ENCODE measurements around the gene TUBB4B.

The TUBB4B gene

DNA sequence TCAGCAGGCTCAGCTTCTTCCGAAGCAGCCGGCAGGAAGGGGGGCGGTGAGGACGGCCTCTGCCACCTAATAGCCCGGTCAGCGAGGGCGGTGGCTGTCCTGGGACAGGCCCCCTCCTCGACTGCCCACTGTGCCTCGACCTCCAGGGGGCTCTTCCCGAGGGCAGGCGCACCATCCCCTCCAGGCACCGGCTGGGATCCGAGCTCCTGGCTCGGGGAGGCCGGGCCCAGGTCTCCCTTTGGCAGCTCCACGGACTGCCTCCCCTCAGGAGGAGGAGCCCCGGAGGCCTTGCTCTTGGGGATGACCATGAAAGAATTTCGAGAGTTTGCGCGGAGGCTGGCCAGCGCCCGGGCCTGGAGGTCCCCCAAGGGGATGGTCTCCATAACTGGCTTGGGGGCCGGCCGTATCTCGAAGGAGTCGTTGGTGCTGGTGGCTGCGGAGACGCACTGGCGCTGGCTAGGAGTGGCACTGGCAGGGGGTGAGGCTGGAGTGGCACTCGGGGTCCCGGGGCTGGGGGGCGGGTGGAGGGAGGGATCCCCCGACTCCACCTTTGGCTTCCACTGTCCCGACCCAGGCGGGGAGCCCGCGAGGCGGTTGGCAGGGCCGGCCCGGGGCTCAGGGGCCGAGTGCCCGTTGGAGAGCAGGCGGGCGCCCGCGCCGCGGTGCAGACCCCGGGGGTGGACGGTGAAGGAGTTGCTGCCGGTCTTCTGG lies 41.5 kb upstream of the TUBB4B start:
- Histone ChIP-seq H3K4me1 (ENCODE audit: control insufficient read depth, insufficient read depth, low read length) (peaks cover 38% of the 10 kb centered on the region), H3K27me3 (ENCODE audit: control insufficient read depth, insufficient read depth, low read length) (no peaks in the 10 kb centered on the region), H3K36me3 (ENCODE audit: insufficient read depth, low read length) (no peaks in the 10 kb centered on the region), H3K4me2 (ENCODE audit: low read length) (peak overlapping the region; percentile 83), H3K9me3 (replicated peaks; ENCODE audit: low read length) (no peaks in the 10 kb centered on the region), H3K4me3 (ENCODE audit: low read length) (peak overlapping the region; percentile 84), H3K9ac (ENCODE audit: low read depth, low read length) (peak overlapping the region; percentile 44)

DNA sequence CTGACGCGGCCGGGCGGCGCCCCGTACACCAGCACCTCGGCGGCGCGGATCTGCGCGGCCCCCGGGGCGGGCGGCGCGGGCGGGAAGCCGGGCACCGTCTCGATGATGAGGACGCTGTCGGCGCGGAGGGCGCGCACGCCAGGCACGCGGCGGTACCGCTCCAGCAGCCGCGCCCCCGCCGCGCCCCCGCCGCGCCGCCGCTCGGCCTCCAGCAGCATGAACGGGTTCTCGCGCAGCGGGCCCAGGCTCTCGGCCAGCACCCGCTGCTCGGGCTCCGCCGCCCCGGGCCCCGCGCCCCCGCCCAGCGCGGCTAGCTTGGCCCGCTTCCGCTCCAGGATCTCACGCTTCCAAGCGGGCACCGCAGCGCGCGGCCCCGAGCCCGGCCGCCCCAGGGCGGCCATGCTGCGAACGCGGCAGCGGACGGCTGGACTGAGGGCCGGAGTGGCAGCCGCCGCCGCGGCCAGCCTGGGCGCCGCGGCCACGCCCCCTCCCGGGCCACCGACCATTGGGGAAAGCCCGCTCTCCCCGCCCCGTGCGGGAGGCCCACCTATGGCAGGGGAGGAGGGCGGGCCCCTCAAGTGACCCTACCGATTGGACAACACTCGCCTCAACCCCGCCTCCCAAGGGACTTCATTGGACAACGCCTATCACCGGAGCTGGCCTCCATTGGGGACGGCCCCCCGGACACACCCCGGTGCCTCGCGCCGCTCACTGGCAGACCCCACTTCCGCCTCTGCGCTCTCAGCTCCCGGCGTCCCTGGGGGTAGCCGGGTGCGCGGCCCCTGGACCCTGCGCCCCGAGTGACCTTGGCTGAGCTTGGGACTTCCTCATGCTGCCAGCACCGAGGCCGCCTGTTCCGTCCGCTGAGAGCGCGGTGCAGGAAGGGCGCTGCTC lies 40.5 kb upstream of the TUBB4B start, which contains the start of gene TPRN:
TSS of gene TPRN (minus strand) at position 431 of the 894 bp plus-strand sequence. CDS start at position 401, 30 bp downstream.
- Histone ChIP-seq H3K36me3 (ENCODE audit: insufficient read depth, low read length) (no peaks in the 10 kb centered on the region), H3K9me3 (replicated peaks; ENCODE audit: low read length) (no peaks in the 10 kb centered on the region), H3K4me1 (ENCODE audit: control insufficient read depth, insufficient read depth, low read length) (peaks cover 41% of the 10 kb centered on the region), H3K27me3 (ENCODE audit: control insufficient read depth, insufficient read depth, low read length) (no peaks in the 10 kb centered on the region), H3K4me2 (ENCODE audit: low read length) (peak within 1 kb of the TSS; percentile 95), H3K4me3 (ENCODE audit: low read length) (peak within 1 kb of the TSS; percentile 93), H3K9ac (ENCODE audit: low read depth, low read length) (peak within 1 kb of the TSS; percentile 79)

DNA sequence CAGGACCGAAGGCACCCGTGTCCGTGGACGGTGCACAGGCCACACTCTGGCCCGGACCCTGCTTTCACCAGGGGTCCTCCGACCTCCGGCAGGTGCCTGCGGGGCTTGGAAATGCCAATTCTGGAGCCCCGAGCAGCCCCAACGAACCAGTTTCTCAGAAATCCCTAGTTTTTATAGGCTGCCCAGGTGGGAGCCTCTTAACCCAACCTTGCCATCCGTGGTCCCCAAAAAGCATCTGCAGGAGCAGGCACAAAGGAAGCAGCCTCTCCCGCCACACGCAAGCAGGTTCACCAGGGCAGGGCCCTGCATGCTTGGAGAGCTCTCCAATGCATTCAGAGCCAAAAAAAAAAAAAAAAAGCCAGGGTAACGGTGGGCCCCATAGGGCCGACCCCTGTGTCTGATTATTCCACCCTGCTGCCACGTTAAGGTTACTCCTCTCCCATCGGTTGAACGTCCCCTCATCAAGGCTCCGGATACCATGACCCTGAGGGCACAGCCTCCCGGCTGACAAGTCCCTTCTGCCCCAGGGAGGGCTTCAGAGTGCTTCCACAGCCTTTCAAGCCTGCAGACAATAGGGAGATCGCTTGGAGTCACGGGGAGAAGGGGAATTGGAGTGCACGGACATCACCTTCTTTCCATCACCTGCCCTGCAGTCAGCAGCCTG lies 39.8 kb upstream of the TUBB4B start:
- H3K9ac ChIP-seq (ENCODE audit: low read depth, low read length): peak overlapping the region; percentile 78

DNA sequence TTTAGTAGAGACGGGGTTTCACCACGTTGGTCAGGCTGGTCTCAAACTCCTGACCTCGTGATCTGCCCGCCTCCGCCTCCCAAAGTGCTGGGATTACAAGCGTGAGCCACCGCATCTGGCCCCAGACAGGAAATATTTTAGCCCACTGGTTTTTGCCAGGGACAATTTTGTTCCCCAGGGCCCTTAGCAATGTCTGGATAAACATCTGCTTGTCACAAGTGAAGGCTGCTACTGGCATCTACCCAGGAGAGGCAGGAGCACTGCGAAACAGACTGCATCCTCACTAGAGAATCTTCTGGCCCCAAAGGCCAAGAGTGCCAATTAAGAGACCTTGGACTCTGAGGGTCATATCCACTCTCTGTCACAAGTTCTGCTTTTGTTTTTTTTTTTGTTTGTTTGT lies 38.1 kb upstream of the TUBB4B start:
- Histone ChIP-seq H3K4me1 (ENCODE audit: control insufficient read depth, insufficient read depth, low read length) (peaks cover 48% of the 10 kb centered on the region), H3K4me2 (ENCODE audit: low read length) (no peak overlapping the region), H3K9me3 (replicated peaks; ENCODE audit: low read length) (no peaks in the 10 kb centered on the region), H3K27me3 (ENCODE audit: control insufficient read depth, insufficient read depth, low read length) (no peaks in the 10 kb centered on the region), H3K9ac (ENCODE audit: low read depth, low read length) (no peak overlapping the region), H3K36me3 (ENCODE audit: insufficient read depth, low read length) (peaks cover 6% of the 10 kb centered on the region), H3K4me3 (ENCODE audit: low read length) (no peak overlapping the region)

More for the DNA sequence above, 39.8 kb upstream of the TUBB4B start:
- peak overlapping the region; percentile 95 for H3K4me2 ChIP-seq (ENCODE audit: low read length)
- no peaks in the 10 kb centered on the region for H3K36me3 ChIP-seq (ENCODE audit: insufficient read depth, low read length)
- H3K9me3 ChIP-seq (replicated peaks; ENCODE audit: low read length): no peaks in the 10 kb centered on the region
- peak overlapping the region; percentile 93 for H3K4me3 ChIP-seq (ENCODE audit: low read length)
- peaks cover 45% of the 10 kb centered on the region for H3K4me1 ChIP-seq (ENCODE audit: control insufficient read depth, insufficient read depth, low read length)
- H3K27me3 ChIP-seq (ENCODE audit: control insufficient read depth, insufficient read depth, low read length): no peaks in the 10 kb centered on the region

- Histone ChIP-seq H3K36me3 (ENCODE audit: insufficient read depth, low read length) (peaks cover 6% of the 10 kb centered on the region), H3K4me1 (ENCODE audit: control insufficient read depth, insufficient read depth, low read length) (peaks cover 31% of the 10 kb centered on the region), H3K9ac (ENCODE audit: low read depth, low read length) (peak overlapping the region; percentile 96)
Observed at GRCh38 chr9:137204731-137205125, 36.4 kb upstream of the TUBB4B start.

GRCh38 chr9:137205126-137206069 lies 35.7 kb upstream of the TUBB4B start, which contains the start of the genes NDOR1 and TMEM203:
TSS of gene NDOR1 (plus strand) at chr9:137205700. CDS start at chr9:137205778, 78 bp downstream.
TSS of gene TMEM203 (minus strand) at chr9:137205648. CDS start at chr9:137205414, 234 bp downstream.
- H3K36me3 ChIP-seq (ENCODE audit: insufficient read depth, low read length): peaks cover 6% of the 10 kb centered on the region
- peaks cover 31% of the 10 kb centered on the region for H3K4me1 ChIP-seq (ENCODE audit: control insufficient read depth, insufficient read depth, low read length)
- peak within 1 kb of the TSS; percentile 97 for H3K4me3 ChIP-seq (ENCODE audit: low read length)

More at GRCh38 chr9:137204731-137205125, 36.4 kb upstream of the TUBB4B start:
- Histone ChIP-seq H3K4me3 (ENCODE audit: low read length) (peak overlapping the region; percentile 97), H3K9me3 (replicated peaks; ENCODE audit: low read length) (no peaks in the 10 kb centered on the region), H3K4me2 (ENCODE audit: low read length) (peak overlapping the region; percentile 86), H3K27me3 (ENCODE audit: control insufficient read depth, insufficient read depth, low read length) (no peaks in the 10 kb centered on the region)

DNA sequence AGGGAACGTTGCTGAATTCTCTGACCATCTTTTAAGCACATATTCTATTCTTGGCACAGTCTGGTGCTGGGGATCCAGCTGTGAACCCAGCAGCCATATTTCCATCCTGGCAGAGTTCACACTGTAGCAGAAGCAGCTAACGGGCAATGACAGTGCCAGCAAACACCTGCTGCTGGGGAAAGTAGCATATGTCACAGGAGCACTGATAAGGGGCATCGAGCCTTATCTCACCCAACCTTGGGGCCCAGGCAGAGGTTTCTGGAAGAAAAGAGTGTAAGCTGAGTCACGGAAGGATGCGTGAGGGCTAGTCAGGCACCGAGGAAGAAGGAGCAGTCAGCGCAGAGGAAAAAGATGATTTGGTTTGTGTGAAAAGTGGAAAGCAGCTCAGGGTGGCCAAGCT lies 34.5 kb upstream of the TUBB4B start:
- H3K36me3 ChIP-seq (ENCODE audit: insufficient read depth, low read length): peaks cover 6% of the 10 kb centered on the region
- H3K4me1 ChIP-seq (ENCODE audit: control insufficient read depth, insufficient read depth, low read length): peaks cover 25% of the 10 kb centered on the region
- peak overlapping the region; percentile 97 for H3K4me3 ChIP-seq (ENCODE audit: low read length)
- peak overlapping the region; percentile 96 for H3K9ac ChIP-seq (ENCODE audit: low read depth, low read length)
- no peaks in the 10 kb centered on the region for H3K27me3 ChIP-seq (ENCODE audit: control insufficient read depth, insufficient read depth, low read length)
- H3K9me3 ChIP-seq (replicated peaks; ENCODE audit: low read length): no peaks in the 10 kb centered on the region
- peak overlapping the region; percentile 86 for H3K4me2 ChIP-seq (ENCODE audit: low read length)

More at GRCh38 chr9:137205126-137206069, 35.7 kb upstream of the TUBB4B start, which contains the start of the genes NDOR1 and TMEM203:
- Histone ChIP-seq H3K4me2 (ENCODE audit: low read length) (peak within 1 kb of the TSS; percentile 86), H3K27me3 (ENCODE audit: control insufficient read depth, insufficient read depth, low read length) (no peaks in the 10 kb centered on the region), H3K9ac (ENCODE audit: low read depth, low read length) (peak within 1 kb of the TSS; percentile 96), H3K9me3 (replicated peaks; ENCODE audit: low read length) (no peaks in the 10 kb centered on the region)

- no peak overlapping the region for H3K4me2 ChIP-seq (ENCODE audit: low read length)
- H3K4me3 ChIP-seq (ENCODE audit: low read length): no peak overlapping the region
- no peaks in the 10 kb centered on the region for H3K9me3 ChIP-seq (replicated peaks; ENCODE audit: low read length)
- peaks cover 9% of the 10 kb centered on the region for H3K4me1 ChIP-seq (ENCODE audit: control insufficient read depth, insufficient read depth, low read length)
- peaks cover 10% of the 10 kb centered on the region for H3K36me3 ChIP-seq (ENCODE audit: insufficient read depth, low read length)
- H3K27me3 ChIP-seq (ENCODE audit: control insufficient read depth, insufficient read depth, low read length): no peaks in the 10 kb centered on the region
- H3K9ac ChIP-seq (ENCODE audit: low read depth, low read length): no peak overlapping the region
Observed at GRCh38 chr9:137211532-137211931, 29.6 kb upstream of the TUBB4B start.

GRCh38 chr9:137212520-137212919 lies 28.6 kb upstream of the TUBB4B start:
- H3K9ac ChIP-seq (ENCODE audit: low read depth, low read length): no peak overlapping the region
- H3K36me3 ChIP-seq (ENCODE audit: insufficient read depth, low read length): peaks cover 5% of the 10 kb centered on the region
- H3K4me3 ChIP-seq (ENCODE audit: low read length): no peak overlapping the region
- H3K4me1 ChIP-seq (ENCODE audit: control insufficient read depth, insufficient read depth, low read length): peaks cover 13% of the 10 kb centered on the region
- no peak overlapping the region for H3K4me2 ChIP-seq (ENCODE audit: low read length)
- no peaks in the 10 kb centered on the region for H3K27me3 ChIP-seq (ENCODE audit: control insufficient read depth, insufficient read depth, low read length)
- no peaks in the 10 kb centered on the region for H3K9me3 ChIP-seq (replicated peaks; ENCODE audit: low read length)
